Measurements from ENCODE around the gene ELMO1.

ELMO1 gene

DNA sequence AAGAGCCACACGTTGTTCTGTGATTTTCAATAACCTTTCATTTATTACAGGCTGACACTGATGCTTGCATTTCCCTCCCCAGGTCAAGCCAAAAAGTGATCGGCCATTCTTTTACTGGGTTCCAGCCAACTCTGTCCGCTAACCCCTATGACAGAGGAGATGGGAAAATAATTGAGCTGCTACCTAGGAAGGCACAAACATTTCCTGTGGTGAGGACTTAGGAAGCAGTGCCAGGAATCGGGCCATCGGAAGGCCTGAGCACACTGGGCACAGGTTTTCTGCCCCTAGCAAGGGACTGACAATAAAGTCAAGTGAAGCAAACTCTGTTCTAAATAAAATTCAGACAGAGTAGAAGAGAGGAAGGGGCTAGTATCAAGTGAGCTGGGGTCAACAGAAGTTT, 411.4 kb downstream of the ELMO1 start:
- no peak for DNase-seq

DNA sequence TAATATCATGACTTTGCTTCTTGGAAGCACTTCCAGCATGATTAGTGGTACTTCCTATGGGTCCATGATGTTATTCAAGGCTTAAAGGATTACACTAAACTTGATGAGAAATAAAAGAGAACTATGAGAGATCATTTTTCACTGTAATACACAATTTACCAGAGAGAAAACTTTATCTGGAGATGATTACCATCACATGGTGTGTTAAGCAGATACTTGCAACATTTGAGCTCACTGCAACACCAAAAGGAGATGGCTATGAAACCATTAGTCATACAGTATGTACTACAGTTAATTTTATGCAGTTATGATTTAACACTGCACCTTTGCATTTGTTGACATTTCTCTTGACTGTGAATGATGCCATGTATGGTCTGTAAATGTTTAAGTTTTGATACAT, 413.0 kb downstream of the ELMO1 start:
- no peak for DNase-seq

DNA sequence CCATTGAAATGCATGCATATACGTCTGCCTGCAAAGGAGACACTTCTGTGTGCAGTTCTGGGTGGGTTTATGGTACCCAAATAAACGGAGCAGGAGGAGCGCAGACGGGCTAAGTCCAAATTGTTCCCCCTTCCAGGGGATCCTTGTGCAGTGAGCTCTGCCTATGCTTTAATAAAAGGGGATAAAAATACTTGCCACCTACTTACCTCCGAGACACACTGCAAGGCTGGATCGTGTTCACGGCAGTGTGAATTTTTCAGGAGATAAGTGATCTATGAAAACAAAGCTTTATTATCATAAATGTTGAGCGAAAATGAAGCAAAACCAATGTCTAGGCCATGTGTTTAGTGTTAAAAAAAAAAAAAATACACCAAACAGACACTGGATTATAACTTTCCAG, 415.5 kb downstream of the ELMO1 start:
- no peak for DNase-seq

DNA sequence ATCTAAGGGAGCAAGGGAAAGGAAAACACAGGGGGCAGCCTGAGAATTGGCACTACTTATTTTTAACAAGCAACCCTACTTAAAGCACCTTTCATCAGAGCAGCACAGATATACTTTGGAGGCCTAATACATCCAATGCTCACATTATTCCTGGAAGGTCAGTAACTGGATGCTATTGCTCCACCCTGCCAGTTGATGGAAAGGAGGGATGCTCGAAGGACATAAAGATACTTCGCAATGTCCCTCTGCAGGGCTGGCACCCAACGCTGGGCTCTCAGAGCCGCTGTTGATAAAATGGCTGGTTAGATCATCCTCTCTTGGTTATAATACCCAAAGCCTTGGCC, 416.4 kb downstream of the ELMO1 start:
- DNase-seq: no peak

DNA sequence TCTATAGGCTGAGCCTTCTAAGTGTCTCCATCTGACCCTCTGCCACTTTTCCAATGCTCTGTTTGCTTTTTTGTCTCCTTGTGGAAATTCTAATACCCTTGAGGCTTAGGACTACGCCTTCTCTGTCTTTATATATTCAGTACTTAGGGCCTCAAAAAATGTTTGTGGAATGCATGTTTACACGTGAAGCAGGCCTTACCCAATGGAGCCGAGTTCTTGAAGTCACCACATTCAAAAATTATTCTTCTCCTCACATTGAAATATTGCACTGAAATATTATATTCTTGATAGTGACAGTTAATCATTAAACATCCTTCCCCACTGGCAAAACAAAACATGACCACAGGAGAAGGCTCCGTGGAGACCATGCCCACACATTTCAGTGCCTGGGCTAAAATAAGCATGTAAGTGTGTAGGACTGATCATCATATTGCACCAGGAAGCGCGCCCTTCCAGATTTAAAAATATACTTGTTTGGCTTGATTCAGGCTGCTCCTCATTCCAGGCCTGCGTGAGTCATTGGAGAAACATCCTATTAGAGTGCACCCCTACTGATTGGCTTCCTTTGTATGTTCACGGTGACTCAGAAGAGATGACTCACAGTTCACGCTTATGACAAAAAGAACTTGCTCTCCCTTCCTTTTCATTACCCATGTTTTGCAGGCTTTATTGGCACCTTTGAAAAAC, 416.9 kb downstream of the ELMO1 start:
- DNase-seq: peak; percentile 6

DNA sequence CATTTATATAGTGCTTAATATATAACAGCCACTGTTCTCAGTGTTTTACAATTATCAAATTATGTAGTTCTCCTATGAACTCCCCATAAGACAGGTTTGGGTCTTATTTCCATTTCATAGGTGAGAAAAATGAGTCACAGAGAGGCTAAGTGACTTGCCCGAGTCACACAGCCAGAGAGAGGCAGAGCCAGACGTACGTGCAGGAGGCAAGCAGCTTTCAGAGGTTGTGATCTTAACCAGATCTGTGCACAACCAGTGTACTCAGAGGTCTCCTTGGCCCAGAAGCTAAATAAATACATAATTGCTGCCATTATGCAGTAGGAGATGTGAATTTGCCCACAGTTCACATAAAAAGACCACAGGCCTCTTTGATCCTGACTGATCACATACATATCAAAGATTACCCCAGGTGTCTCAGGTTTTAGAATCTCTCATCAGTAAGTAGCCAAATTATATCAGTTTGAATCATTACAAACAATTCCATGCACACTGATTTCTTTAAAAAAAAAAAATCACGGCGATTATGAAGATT, 419.7 kb downstream of the ELMO1 start:
- no peak for DNase-seq

DNA sequence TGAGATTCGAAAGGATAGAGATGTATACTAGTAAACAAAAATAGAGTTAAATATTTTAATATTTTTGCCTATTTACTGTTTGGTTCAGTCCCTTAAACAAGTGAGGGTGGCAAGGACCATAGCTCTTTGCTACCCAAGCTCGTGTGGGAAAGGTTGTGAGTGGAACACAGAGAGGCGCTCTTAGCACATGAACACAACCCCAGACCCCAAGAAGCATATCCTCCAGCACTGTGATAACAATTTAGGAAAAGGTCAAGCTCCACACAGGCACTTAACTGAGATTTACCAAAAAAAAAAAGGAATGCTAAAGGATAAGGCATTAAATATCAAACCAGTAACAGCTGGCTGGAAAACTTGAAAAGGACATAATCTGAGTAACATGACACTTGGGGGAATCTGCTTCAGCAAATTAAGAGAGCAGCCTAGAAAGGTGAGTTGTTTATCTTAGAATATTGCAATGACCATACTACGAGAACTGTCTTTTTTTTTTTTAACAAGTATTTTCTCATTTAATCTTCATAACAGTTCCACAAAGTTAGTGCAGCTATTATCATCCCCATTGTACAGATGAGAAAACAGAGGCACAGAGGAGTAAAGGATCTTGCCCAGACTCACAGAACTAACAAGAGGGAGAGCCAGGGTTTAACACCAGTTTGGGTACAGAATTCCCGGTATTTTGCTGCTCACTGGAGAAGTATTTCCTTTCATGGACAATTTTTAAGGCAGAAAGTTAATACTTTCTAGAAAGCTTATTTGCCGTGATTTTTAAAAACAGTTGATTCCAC, 420.9 kb downstream of the ELMO1 start:
- DNase-seq: no peak

DNA sequence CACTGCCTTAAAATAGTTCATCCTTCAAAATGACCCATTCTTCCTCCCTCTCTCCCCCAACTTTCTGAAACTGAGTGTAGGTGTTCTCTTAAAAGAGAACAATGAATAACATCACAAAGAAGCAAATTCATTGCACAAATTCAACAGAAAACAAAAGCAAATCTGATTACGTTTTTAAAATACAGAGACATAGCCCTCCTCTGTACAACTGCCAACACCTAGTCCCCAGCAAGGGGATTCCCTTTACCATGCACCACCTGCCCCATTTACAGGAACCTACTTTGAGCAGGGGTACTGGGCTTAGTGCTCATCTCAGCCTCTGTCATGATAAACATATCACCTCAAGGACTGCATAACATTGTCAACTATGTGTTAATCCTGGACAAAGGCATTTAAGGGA, 421.6 kb downstream of the ELMO1 start:
- DNase-seq: no peak

DNA sequence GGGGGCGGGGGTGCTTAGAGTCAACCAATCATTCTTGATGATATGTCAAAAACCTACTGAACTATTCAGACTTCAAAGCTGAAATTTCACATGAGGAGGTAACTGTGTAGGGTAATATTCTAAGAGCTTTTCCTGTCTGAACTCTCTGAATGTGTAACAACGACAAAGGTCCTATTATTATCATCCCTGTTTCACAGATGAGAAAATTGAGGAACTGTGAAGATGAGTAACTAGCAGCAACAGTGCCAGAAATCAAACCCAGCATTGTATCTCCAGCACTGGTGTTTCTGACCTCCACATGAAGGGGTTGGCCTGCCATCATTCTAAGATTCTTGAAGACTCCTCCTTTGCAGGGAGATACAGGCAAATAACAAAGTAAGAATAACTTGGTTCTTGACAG, 429.7 kb downstream of the ELMO1 start:
- DNase-seq: no peak

DNA sequence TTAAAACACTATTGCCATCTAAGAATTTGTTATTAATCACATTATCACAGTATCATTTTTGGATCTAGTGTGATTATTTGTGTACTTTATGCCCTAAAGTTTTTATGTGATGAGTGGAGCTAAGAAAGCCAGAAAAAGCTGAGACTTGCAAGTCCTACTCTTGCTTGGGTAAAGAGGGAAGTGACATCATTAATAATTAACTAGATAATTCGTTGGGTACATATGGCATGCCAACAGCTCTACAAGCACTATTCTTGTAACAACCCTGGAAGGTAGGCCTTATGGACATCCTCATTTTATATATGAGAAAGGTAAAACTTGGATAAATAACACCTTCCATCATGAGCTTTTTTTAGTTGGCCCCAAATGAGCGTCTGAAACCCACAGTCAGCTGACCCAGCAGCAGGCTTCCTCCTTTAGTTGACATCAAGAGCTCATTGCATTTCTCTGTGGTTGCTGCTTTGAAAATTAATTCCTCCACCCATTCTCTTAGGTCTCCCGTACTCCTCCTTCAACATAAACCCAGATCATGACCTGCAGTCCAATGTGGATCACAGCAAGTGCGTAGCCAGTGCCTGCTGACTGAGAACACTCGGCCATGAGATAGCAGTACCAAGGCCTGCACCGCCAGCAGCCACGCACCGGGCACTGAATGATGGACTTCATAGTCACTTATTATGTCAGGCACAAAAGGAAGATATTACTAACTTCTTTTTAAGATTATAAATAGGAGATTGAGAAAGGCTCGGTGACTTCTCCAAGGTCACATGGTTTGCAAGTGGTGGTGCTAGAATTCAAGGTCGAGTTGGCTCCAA, 432.4 kb downstream of the ELMO1 start:
- DNase-seq: no peak

DNA sequence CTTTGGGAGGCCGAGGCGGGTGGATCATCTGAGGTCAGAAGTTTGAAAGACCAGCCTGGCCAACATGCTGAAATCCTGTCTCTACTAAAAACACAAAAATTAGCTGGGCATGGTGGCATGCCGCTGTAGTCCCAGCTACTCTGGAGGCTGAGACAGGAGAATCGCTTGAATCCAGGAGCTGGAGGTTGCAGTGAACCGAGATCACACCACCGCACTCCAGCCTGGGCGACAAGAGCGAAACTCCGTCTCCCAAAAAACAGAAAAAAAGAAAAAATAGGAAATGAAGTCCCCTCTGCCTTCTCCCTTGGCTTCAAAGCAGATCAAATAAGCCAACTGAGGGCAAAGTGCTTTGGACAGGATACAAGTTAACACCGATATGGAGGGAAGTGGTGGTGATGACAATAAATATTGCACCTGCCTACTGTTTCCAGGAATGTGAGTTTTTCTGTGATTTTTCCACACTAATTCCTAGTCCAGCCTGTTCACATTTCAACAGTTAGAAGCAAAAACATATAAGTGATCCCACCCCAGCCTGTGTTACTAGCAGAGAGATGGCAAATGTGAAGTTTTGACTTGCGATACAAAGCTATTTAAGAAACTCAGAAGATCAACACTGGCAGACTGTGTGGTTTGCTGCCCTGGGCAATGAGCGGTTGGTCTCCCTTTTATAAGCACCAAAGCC, 433.2 kb downstream of the ELMO1 start:
- no peak for DNase-seq

DNA sequence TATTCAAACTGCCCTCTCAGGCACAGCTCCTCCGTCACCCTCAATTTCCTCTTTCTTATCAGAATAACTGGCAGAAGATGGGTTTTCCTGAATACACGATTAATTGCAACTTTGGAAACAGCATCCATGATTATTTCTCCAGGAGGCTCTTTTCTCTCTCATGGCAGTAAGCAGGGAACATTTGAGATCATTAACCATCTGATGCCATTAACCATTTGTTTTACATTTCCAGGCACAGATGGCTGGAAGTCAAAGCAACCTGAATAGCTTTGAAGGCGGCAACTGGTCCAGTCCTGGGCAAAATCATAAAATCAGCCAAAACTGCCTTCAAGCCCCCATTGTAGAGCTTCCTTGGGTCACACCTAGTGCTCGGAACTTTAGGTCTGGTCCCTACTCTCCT, 434.9 kb downstream of the ELMO1 start:
- no peak for DNase-seq

DNA sequence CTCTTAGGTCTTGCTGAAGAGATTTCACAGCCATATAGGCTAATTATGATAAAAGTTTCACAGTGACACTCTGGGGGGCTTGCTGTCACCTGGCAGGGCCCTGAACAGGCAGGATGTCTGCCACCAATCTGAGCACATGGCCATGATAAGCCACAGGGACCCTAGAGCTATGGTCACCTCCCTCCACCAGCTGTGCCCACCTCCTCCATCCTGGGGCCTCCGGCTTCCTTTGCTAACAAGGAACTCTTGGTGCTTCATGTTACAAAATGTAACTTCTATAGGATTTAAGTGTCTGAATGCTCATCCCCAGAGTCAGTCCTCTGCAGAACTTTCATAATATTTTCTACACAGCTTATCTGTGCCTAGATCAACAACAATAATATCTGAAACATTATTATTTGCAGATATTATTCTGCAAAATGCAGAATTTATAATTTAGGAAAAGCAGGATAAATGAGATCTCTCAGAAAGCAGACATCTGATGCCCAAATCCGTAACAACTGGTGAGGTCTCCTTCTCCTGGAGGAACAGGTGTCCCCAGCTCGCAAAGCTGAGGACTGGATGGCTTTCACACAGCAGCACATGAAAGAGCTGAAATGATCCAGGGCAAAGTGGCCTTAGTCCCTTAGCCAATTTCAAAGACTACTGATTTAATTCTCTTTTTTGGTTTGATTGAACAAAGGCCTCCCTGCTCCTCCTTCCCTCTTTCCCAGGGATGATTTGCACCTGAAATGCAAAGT, 437.3 kb downstream of the ELMO1 start:
- no peak for DNase-seq

DNA sequence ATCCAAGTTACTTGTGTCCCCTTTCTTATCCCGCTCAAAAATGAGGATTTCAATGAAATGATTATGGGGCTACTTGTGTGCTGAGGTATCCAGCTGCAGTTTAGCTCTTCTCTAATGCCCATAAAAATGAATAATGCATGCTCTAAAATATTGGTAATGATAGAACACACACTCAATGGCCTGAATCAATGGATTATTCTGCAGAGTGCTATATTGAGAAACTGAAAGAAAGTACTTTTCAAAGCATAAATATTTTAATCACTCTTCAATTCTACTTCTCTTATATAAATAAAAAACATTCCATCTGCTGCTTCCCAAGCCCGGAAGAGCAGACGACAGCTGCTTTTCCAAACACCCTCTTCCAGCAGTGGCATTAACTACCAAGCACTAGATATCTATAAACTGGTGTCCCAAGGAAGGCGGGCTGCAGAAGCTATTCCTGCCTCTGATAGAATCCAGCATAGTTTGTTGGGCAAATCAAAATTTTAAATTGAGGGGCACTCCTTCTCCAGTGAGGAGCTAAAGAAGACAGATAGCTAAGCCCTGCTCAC, 439.5 kb downstream of the ELMO1 start:
- no peak for DNase-seq

DNA sequence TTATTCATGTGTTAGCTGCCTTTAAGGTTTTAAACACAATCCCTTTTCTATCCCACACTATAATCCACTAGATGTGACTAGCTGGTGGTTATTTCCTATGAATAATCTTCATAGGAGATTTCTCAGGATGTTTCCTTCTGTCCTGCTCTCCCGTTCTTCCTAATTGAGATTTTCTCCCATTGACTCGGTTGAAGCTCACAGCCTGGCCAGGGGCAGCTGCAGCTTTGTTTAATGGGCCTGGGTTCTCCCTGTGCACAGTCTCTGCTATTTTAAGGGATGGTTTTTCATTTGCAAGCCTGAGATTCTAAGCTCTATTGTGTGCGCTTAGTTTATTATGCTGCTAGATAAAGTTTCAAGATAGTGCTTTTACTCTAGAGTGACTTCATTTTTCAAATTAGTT, 441.0 kb downstream of the ELMO1 start:
- no peak for DNase-seq

DNA sequence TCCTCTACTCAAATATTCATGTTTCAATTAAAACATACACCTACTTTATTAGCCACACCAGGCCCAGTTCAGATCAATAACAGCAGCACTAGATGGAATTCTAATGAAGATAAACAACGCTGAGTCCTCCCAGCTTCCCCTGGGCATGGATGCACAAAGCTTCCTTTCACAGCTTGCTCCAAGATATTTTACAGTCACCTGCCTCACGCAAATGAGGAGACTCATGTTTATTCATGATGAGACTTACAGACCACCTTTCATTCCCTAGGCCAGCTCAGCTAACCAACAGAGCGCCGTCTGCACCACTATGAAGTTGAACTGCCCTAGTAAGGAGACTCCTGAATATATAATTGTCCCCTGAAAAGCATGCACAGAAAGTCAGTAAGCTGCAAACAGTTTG, 441.4 kb downstream of the ELMO1 start:
- no peak for DNase-seq

DNA sequence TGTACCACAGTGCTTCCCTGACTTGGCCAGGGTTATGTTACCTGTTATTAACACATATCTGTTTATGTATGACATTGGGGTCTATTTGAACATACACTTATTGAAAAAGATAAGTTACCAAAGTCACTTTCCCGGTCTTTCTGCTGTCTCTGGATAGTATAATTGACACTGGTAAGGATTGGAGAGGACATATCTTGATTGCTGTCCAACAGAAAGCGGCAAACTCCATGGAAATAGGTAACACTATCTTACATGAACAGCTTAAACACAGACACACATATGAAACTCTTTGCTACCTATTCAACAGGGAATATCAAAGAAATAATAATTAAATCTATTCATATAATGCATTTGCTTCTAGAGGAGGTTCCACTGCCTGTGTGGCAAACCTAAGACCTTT, 441.9 kb downstream of the ELMO1 start:
- DNase-seq: no peak

DNA sequence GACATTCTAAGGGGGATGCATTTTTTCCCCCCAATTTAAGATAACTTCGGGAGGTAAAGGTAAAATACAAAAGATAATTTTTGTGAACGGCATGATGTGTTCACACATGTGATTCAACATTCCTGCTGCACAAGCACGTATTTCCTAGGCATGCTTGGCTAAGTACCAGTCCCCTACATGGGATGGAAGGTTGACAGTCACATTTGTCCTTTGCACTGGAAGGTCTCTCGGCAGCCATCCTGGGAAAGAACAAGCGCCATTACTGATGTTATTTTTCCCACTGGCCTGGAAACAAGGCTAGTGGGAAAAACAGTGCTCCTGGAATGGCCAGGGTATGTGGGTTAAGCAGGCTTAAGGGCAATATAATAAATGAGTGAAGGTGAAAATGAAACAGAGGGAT, 448.2 kb downstream of the ELMO1 start:
- DNase-seq: no peak

DNA sequence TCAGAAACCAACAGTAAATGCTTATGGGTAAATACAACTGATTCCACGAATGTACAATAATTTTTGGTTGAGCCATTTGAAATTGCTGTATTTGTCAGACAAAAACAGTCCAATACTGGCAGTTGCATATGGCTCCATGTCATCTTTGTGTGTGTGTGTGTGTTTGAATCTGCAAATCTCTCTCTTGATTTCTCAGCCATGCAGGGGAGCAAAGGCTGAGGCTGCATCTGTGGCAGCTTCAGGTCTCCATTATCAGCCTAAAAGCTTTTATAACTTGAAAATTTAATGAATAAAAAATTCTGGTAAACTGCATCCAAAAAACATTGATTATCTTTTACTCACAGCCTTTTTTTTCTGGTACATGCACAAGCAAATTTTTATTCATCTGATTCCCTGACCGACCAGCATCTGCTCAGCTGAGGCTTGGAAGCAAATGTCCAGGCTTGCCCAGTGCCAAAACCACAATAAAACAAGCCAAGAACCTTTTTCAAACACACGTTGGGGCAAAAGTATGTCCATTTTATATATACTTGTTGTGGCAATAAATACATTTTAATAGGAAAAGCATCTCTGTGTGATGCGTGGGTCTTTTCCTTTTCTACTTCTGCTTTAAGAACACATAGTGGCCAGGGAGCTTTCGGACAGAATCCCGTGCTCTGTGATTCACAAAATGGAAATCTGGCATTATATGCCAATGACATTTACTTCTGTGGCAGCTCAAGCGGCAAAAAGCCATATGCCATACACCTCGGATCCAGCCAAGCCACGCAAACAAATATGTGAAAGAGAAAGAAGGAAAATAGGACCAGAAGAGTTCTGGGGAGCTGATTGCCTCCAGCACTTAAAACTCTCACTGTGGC, 448.8 kb downstream of the ELMO1 start:
- DNase-seq: no peak

DNA sequence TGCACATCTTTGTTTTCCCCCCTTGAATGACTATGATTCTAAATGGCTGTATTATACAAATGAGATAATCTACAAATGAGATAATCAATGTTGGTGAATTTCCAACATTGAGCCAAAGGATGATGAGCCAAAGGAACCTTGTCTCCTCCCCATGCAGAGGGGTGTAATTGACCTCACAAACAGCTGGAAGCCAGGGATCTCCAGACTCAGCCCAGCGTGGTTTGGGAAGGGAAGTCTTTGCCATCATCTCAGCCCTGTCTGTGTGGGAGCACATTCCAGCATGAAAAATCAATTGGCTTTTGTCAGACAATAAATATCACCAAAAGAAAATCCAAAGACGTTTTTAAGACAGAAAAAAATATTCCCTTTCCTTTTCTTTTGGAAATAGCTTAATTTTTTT, 452.9 kb downstream of the ELMO1 start:
- no peak for DNase-seq

DNA sequence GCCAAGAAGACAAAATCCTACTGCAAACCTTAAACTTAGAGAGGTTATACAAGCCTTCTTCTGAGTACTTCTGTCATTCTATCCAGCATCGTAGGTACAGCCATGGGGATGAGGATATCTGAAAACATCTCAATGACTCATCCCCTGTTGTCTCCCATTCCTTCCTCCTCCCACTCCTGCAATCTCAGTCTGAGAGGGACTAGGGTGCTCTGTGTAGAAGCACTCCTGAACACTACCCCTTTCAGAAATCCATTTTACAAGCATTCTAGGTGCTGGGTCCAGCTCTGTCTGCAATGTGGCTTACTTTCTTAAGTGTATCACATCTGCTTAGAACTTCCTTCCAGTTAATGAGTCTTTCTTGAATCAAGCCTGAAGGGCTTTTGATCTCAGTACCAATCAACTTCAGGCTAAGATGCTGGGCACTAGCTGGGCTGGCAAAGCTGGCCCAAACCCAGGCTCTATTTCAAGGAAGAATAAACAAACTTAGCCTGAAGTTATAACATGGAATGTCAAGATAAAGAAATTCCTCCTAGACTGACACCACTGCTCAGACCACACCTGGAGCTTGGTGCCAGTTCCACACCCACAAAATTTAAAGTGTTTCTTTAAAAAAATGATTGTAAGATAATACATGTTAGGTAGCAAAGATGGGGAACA, 454.1 kb downstream of the ELMO1 start:
- DNase-seq: no peak
